ENCODE data around the gene KCNQ1OT1.

Gene KCNQ1OT1

DNA sequence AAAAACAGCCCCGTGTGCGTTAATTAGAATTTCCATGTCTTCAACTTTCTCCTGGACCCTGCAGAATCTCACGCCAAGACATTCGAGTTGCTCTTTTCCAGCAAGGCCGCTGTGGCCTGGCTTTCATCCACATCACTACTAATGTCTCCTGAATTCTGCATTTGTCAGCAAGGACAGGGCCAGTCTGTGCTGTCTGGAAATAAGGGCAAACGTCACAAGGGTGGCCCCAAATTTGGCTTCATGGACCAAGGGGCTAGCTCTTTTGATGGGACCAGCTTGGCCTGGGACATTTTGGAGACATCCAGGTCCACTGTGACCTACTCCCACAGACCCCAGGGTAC lies 33.4 kb downstream of the KCNQ1OT1 start:
- TF ChIP-seq, protein P1, sequence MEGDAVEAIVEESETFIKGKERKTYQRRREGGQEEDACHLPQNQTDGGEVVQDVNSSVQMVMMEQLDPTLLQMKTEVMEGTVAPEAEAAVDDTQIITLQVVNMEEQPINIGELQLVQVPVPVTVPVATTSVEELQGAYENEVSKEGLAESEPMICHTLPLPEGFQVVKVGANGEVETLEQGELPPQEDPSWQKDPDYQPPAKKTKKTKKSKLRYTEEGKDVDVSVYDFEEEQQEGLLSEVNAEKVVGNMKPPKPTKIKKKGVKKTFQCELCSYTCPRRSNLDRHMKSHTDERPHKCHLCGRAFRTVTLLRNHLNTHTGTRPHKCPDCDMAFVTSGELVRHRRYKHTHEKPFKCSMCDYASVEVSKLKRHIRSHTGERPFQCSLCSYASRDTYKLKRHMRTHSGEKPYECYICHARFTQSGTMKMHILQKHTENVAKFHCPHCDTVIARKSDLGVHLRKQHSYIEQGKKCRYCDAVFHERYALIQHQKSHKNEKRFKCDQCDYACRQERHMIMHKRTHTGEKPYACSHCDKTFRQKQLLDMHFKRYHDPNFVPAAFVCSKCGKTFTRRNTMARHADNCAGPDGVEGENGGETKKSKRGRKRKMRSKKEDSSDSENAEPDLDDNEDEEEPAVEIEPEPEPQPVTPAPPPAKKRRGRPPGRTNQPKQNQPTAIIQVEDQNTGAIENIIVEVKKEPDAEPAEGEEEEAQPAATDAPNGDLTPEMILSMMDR (conservative IDR thresholded peaks at IDR 0.05; ENCODE audit: low read depth): no peak
- H3K27ac ChIP-seq: no peak overlapping the region
- DNase-seq (ENCODE audit: low spot score): no peak
- ChIA-PET POLR2A (ENCODE audit: low non-redundant PET) (no interaction called here), CTCF (no interaction called here)

DNA sequence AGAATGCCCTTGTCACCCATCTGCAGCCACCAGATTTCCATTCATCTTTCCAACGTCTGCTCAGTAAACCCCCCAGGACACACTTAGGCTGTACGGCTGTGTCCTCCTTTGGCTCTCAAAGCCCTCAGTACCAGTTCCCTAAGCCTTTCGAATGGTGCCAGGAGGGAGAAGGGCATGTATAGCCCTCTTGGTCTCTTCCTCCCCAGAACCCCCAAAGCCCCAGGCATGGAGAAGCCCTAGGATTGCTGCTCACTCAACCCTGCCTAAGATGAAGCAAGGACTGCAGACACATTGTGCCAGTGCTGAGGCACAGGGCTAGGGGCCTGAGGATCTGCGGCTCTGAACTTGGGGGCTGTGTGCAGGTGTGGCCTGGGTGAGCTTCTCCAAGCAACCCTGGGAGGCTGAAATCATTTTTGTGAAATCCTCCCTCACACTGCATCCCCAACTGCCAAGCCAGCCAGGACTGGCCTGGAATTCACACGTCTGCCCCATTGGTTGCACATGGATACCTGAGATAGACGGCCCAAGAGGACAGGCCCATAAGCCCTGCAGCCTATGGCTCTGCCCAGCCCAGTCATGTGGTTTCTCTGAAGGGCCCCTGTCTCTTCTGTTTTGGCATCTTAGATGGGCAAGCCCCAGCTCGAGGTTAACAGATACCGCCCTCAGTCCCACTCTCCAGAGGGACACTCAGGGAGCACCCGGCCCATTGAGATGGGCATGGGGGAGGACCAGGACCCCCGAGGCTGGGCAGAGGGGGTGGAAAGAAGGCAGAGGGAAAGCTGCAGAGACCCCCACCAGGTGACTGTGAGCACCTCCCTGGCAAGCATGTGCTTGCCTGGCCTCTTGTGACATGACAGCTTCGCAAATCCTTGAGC lies 34.0 kb downstream of the KCNQ1OT1 start:
- CTCF ChIA-PET: no interaction called here
- TF ChIP-seq, protein P1 (conservative IDR thresholded peaks at IDR 0.05; ENCODE audit: low read depth): no peak
- no peak overlapping the region for H3K27ac ChIP-seq
- DNase-seq (ENCODE audit: low spot score): no peak
- POLR2A ChIA-PET (ENCODE audit: low non-redundant PET): no interaction called here

DNA sequence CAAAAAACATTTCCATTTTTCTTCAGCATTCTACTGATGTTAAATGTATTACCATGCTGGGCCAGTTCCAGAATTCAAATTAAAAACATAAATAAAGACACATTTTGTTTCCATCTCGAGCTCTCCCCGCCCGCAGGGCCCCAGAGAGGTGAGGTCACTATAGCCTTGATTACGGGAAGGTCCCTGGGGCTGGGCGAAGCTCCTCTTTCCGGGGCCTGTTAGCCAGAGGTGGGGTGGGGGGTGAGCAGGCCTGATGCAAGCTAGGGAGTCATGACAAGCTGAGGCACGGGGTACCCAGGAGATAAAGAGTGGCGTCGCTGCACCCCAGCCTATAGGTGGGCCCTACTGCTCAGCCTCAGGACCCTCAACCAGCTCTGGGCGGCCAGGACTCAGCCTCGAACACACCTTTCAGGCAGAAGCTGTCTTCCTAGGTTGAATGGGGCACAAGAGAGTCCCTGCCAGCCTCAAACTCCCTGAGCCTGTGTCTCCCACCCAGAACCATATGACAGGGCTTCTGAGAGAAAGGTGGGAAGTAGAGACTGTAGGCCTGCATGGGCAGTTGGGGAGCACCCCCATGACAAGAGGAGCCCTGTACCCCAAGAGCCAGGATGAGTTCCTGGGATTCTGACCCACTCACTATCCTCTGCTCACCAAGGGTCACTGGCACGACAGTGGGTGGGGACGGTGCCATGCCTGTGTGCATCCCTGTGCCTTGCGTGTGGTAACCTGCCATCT lies 34.8 kb downstream of the KCNQ1OT1 start:
- TF ChIP-seq, protein P1 (conservative IDR thresholded peaks at IDR 0.05; ENCODE audit: low read depth): no peak
- POLR2A ChIA-PET (ENCODE audit: low non-redundant PET): no interaction called here
- CTCF ChIA-PET: no interaction called here
- DNase-seq (ENCODE audit: low spot score): no peak
- no peak overlapping the region for H3K27ac ChIP-seq

DNA sequence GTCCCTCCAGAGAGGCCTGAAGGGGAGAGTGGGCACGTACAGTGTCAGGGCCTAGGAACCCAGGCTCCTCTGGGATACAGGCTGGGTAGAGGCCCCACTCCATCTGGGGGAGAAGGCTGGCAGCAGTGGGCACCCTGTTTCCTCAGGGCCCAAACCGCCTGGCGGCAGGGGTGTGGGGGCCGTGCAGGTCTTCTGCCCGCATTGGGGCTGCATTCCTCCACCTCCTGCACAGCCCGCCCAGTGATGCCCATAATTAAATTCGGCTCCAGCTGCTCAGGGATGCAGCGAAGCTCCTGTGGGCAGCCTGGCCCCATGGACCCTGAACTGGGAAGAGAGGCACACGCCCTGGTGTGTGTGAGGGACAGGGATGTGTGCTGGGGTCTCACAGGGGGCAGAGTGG lies 35.4 kb downstream of the KCNQ1OT1 start:
- no peak for DNase-seq (ENCODE audit: low spot score)
- CTCF ChIA-PET: no interaction called here
- H3K27ac ChIP-seq: no peak overlapping the region
- TF ChIP-seq, protein P1 (conservative IDR thresholded peaks at IDR 0.05; ENCODE audit: low read depth): no peak
- POLR2A ChIA-PET (ENCODE audit: low non-redundant PET): interaction anchor here (0.5 kb wide), 1 partner anchor 11 kb away, joined by 4 read pairs; no protein-coding TSS in a partner anchor

DNA sequence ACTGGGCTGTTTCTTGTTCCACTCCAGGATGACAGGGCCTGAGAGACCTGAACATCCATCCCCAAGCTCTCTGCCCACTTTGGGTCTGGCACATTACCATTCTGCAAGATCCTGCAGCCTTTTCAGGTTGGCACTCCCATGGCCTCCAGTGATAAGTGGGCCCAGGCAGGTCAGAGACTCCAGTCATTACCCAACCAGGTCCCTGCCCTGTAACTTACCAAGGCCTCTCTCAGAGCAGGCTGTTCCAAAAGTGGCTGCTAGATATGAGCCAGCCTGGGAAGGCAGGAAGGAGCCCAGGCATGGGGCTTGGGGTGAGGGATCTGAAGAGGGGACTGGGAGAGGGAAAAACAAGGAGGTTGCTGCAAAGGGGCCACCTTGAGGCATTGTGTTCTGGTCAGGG lies 35.9 kb downstream of the KCNQ1OT1 start:
- POLR2A ChIA-PET (ENCODE audit: low non-redundant PET): interaction anchor here (0.5 kb wide), 1 partner anchor 11 kb away, joined by 4 read pairs; no protein-coding TSS in a partner anchor

DNA sequence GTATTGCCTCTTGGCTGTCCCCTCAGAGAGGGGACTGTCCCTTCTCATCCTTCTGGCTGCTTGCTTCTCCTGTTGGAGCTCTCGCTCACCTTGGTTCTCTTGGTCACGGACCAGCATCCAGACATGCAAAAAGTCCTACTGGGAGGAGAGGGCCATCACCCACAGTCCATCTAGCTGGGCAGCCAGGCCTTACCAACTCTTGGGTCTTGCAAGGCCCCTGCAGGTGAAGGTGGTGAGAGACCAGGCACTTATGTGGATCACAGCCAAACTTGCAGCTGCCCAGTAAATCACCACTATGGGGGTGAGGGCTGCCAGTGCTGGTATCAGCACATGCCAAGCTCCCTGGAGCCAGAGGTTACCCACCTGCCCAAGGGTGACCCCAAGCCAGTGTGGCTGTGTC lies 36.3 kb downstream of the KCNQ1OT1 start:
- no peak for DNase-seq (ENCODE audit: low spot score)
- TF ChIP-seq, protein P1 (conservative IDR thresholded peaks at IDR 0.05; ENCODE audit: low read depth): no peak
- no peak overlapping the region for H3K27ac ChIP-seq
- CTCF ChIA-PET: no interaction called here
- POLR2A ChIA-PET (ENCODE audit: low non-redundant PET): no interaction called here

More for the DNA sequence above, 35.9 kb downstream of the KCNQ1OT1 start:
- no peak for DNase-seq (ENCODE audit: low spot score)
- H3K27ac ChIP-seq: no peak overlapping the region
- CTCF ChIA-PET: no interaction called here
- TF ChIP-seq, protein P1 (conservative IDR thresholded peaks at IDR 0.05; ENCODE audit: low read depth): no peak
